Caco-2 (cell line): ENCODE data around the gene FNDC8. TPM values are rescaled to one million over a fixed set of nuclear protein-coding genes. Genes with fewer than 3 reads are reported as not detected.

Experiments used
- Bru-seq: library from RNA; stranded (reverse); fragments of 400-500 nt; gene quantifications from one replicate; lab custom pipeline; 2021; lab: Mats Ljungman, UMichigan
- BruChase-seq, 2 experiments: library from RNA; stranded (reverse); fragments of 400-500 nt; gene quantifications; one replicate each; lab custom pipeline; 2021; lab: Mats Ljungman, UMichigan
- BruUV-seq: library from RNA; stranded (reverse); fragments of 400-500 nt; replicated peaks from 2 replicates; lab custom pipeline; 2021; lab: Mats Ljungman, UMichigan
- CTCF ChIA-PET: fragments of 300-600 bp; sonication (Branson Sonifier 250); formaldehyde crosslinking; loops from one replicate; lab custom pipeline; 2022; ENCODE audit warnings: antibody characterized with exemption; lab: Charles Lee
- POLR2A ChIA-PET: fragments of 300-600 bp; sonication (Branson Sonifier 250); formaldehyde crosslinking; loops from one replicate; lab custom pipeline; 2022; ENCODE audit warnings: antibody characterized with exemption; lab: Charles Lee
- DNase-seq, 2 experiments: peaks; one replicate each; pipeline versions ENCODE4 v3.0.0 to v3.0.0-alpha.2; 2020 to 2022
- H3K27me3 ChIP-seq: replicated peaks from 2 replicates; pipeline ENCODE4 v1.6.0; 2011; ENCODE audit warnings: low read length; ENCODE audit not compliant: control insufficient read depth, insufficient read depth
- H3K36me3 ChIP-seq: 2 replicates; pipeline ENCODE4 v1.5.1; 2011; ENCODE audit warnings: low read length; ENCODE audit not compliant: control insufficient read depth, insufficient read depth
- H3K4me1 ChIP-seq: fragments of 250-450 bp; sonication (Bioruptor Pico); 2 replicates; pipeline ENCODE4 v1.5.1; 2020; ENCODE audit warnings: mild to moderate bottlenecking
- H3K4me3 ChIP-seq: 2 replicates; pipeline ENCODE4 v1.5.1; 2011; ENCODE audit warnings: low read depth, mild to moderate bottlenecking, control low read depth, low read length
- H3K9me3 ChIP-seq: fragments of 250-450 bp; sonication (Bioruptor Pico); 2 replicates; pipeline ENCODE4 v1.5.1; 2020; ENCODE audit warnings: mild to moderate bottlenecking, moderate library complexity
- H3K27ac Mint-ChIP-seq: one replicate; pipeline ENCODE4 v1.8.0; 2022; ENCODE audit warnings: mixed read lengths; ENCODE audit not compliant: unreplicated experiment
- H3K27me3 Mint-ChIP-seq: one replicate; pipeline ENCODE4 v1.8.0; 2022; ENCODE audit warnings: mixed read lengths; ENCODE audit not compliant: insufficient read depth, unreplicated experiment
- H3K36me3 Mint-ChIP-seq: one replicate; pipeline ENCODE4 v1.8.0; 2022; ENCODE audit warnings: mild to moderate bottlenecking, mixed read lengths; ENCODE audit not compliant: insufficient read depth, unreplicated experiment
- H3K4me1 Mint-ChIP-seq: one replicate; pipeline ENCODE4 v1.8.0; 2022; ENCODE audit warnings: low read depth, mixed read lengths; ENCODE audit not compliant: unreplicated experiment
- H3K4me3 Mint-ChIP-seq: one replicate; pipeline ENCODE4 v1.8.0; 2022; ENCODE audit warnings: mild to moderate bottlenecking, moderate library complexity, mixed read lengths; ENCODE audit not compliant: unreplicated experiment
- H3K9me3 Mint-ChIP-seq: one replicate; pipeline ENCODE4 v1.8.0; 2022; ENCODE audit warnings: mixed read lengths; ENCODE audit not compliant: unreplicated experiment
- intact Hi-C: fragments of 100-400 bp; cut with micrococcal nuclease; formaldehyde crosslinking; loops from one replicate; pipeline ENCODE4 v1.10.0; 2022; ENCODE audit not compliant: unreplicated experiment
- long read RNA-seq: library from polyadenylated mRNA; stranded (forward); transcript quantifications from one replicate; pipeline ENCODE4 v2.0.0, GENCODE V29; 2022
- total RNA-seq: library from RNA; stranded (reverse); gene quantifications from 2 replicates; pipeline ENCODE4 v1.2.3, GENCODE V29; 2022
- TF ChIP-seq, protein P1 (sequence below), 2 experiments: fragments of 200-600 bp in 1 of 2; IDR thresholded peaks; 1 replicate in 1 of 2; 2 replicates in 1 of 2; pipeline versions ENCODE4 v1.5.1 to v1.8.0; 2011 to 2022; ENCODE audit warnings: antibody characterized with exemption in 1 of 2, control low read depth in 1 of 2, inconsistent platforms in 1 of 2, low read depth in 1 of 2, low read length in 1 of 2, mild to moderate bottlenecking in 1 of 2, moderate library complexity in 1 of 2; ENCODE audit not compliant: insufficient read depth in 1 of 2, severe bottlenecking in 1 of 2, unreplicated experiment in 1 of 2

FNDC8 gene
- total RNA-seq: not detected in 2 replicates
- Bru-seq, nascent RNA: percentile 4 among the genes with signal in this experiment
- BruChase-seq, experiment 1, labeled RNA remaining after a 2-hour chase: not detected
- BruChase-seq, experiment 2, labeled RNA remaining after a 6-hour chase: percentile 9 among the genes with signal in this experiment
- long read RNA-seq: 0 reads

DNA sequence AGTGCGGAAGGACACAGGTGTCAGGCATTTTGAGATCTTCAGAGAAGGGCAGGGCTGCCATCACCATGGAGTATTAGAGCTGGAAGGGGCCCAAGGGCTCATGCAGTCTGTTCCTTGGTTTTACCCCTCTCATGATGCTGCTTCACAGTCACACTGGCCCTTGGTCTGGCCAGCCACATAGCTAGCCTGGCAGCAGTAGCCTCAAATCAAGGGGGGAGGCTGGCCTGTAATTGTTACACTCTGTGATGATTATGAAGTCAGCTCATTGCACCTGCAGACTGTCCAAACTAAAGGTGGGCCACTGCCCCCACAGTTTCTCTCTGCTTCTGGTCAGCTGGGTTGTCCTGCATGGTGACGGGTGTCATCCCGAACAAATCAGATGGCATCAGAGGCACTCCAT is at the start of gene FNDC8:
FNDC8 (plus strand) TSS at position 301 of the 400 bp plus-strand sequence; CDS start at position 380, 79 bp downstream.
- BruUV-seq: no TSS peak
- ChIA-PET POLR2A (no interaction called here), CTCF (no interaction called here)
- Mint-ChIP-seq H3K4me3 (no peak within 1 kb of the TSS), H3K27me3 (no peaks in the 10 kb centered on the region), H3K36me3 (peaks cover under 1% of the 10 kb centered on the region), H3K27ac (no peak within 1 kb of the TSS), H3K4me1 (no peaks in the 10 kb centered on the region), H3K9me3 (no peaks in the 10 kb centered on the region)
- no peaks in the 10 kb centered on the region for H3K27me3 ChIP-seq
- H3K36me3 ChIP-seq: 0 out of 2 replicates have a peak, but pooled peaks cover 1% of the 10 kb centered on the region
- TF ChIP-seq, protein P1, sequence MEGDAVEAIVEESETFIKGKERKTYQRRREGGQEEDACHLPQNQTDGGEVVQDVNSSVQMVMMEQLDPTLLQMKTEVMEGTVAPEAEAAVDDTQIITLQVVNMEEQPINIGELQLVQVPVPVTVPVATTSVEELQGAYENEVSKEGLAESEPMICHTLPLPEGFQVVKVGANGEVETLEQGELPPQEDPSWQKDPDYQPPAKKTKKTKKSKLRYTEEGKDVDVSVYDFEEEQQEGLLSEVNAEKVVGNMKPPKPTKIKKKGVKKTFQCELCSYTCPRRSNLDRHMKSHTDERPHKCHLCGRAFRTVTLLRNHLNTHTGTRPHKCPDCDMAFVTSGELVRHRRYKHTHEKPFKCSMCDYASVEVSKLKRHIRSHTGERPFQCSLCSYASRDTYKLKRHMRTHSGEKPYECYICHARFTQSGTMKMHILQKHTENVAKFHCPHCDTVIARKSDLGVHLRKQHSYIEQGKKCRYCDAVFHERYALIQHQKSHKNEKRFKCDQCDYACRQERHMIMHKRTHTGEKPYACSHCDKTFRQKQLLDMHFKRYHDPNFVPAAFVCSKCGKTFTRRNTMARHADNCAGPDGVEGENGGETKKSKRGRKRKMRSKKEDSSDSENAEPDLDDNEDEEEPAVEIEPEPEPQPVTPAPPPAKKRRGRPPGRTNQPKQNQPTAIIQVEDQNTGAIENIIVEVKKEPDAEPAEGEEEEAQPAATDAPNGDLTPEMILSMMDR (IDR thresholded peaks at IDR 0.05; ENCODE audit: insufficient read depth in 1 of 2, low read depth in 1 of 2, low read length in 1 of 2, severe bottlenecking in 1 of 2, unreplicated experiment in 1 of 2): no peak
- H3K4me1 ChIP-seq: peaks cover 5% of the 10 kb centered on the region
- intact Hi-C loops: no loop called here
- H3K9me3 ChIP-seq: no peaks in the 10 kb centered on the region
- no peak for DNase-seq
- no peak within 1 kb of the TSS for H3K4me3 ChIP-seq

DNA sequence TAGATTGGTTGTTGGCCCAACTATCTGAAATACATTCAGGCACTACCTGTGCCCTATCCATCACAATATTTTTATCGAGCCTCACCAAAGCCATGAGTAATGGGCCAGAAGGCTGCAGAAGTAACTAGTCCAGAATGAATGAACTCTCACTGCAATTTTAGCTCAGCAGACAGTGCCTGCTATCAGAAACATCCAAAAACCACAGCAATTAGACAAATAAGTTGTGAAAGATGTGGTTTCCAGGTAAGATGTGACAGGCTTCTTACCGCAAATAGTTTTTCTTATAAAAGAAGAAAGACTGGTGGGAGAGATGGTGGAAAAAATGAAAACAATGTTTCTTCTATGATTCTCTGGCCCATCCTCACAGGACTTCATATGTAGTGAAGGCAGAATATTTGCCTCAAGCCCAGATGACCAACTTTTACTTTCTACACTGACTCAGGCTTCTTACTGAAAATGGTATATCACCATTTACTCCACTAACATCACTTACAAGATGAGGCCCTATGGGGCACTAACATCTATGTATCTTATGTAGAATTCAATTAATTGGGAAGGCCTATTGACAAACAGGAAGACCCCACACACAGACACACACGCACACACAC is 48.1 kb upstream of the FNDC8 start:
- TF ChIP-seq, protein P1 (IDR thresholded peaks at IDR 0.05; ENCODE audit: insufficient read depth in 1 of 2, low read depth in 1 of 2, low read length in 1 of 2, severe bottlenecking in 1 of 2, unreplicated experiment in 1 of 2): no peak
- H3K36me3 ChIP-seq: no peaks in the 10 kb centered on the region
- intact Hi-C loops: no loop called here
- Mint-ChIP-seq H3K36me3 (no peaks in the 10 kb centered on the region), H3K9me3 (no peaks in the 10 kb centered on the region), H3K4me3 (no peak overlapping the region), H3K4me1 (peaks cover 33% of the 10 kb centered on the region), H3K27ac (no peak overlapping the region), H3K27me3 (no peaks in the 10 kb centered on the region)
- no peaks in the 10 kb centered on the region for H3K27me3 ChIP-seq
- POLR2A ChIA-PET: no interaction called here
- BruUV-seq: no TSS peak
- DNase-seq: no peak
- CTCF ChIA-PET: no interaction called here
- no peak overlapping the region for H3K4me3 ChIP-seq
- H3K9me3 ChIP-seq: no peaks in the 10 kb centered on the region
- peaks cover 39% of the 10 kb centered on the region for H3K4me1 ChIP-seq

DNA sequence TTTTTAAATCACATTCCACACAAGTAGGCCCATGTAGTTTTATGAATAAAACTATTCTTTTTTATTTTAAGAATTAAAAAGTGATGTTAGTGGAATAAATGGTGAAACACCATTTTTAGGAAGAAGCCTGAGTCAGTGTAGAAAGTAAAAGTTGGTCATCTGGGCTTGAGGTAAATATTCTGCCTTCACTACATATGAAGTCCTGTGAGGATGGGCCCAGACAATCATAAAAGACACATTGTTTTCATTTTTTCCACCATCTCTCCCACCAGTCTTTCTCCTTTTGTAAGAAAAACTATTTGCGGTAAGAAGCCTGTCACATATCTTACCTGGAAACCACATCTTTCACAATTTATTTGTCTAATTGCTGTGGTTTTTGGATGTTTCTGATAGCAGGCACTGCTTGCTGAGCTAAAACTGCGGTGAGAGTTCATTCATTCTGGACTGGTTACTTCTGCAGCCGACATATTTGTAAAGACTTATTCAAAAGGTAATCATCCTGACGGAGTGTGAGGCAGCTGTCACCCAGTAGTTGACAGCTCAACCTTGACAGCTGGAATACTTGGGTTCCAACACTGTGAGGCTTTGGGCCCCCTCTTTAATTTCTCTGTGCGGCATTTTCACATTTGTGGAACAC is 47.3 kb upstream of the FNDC8 start:
- H3K4me3 Mint-ChIP-seq: no peak overlapping the region
- intact Hi-C loops: no loop called here
- H3K4me1 Mint-ChIP-seq: peaks cover 29% of the 10 kb centered on the region
- DNase-seq: no peak
- no peaks in the 10 kb centered on the region for H3K27me3 Mint-ChIP-seq
- no peak overlapping the region for H3K4me3 ChIP-seq
- H3K9me3 ChIP-seq: no peaks in the 10 kb centered on the region
- H3K36me3 Mint-ChIP-seq: no peaks in the 10 kb centered on the region
- no peak overlapping the region for H3K27ac Mint-ChIP-seq
- peaks cover 33% of the 10 kb centered on the region for H3K4me1 ChIP-seq
- BruUV-seq: no TSS peak
- CTCF ChIA-PET: interaction anchor here (1.4 kb wide), 1 partner anchor 10 kb away, joined by 3 read pairs; no protein-coding TSS in a partner anchor
- POLR2A ChIA-PET: no interaction called here
- TF ChIP-seq, protein P1 (IDR thresholded peaks at IDR 0.05; ENCODE audit: insufficient read depth in 1 of 2, low read depth in 1 of 2, low read length in 1 of 2, severe bottlenecking in 1 of 2, unreplicated experiment in 1 of 2): no peak
- H3K36me3 ChIP-seq: no peaks in the 10 kb centered on the region
- no peaks in the 10 kb centered on the region for H3K27me3 ChIP-seq
- no peaks in the 10 kb centered on the region for H3K9me3 Mint-ChIP-seq
